Ectodermal cell (in vitro differentiated cells): ENCODE measurements around the gene DLX2.

ENCODE experiments used
- H3K27ac ChIP-seq: 2 replicates; pipeline ENCODE4 v1.7.0; 2013; ENCODE audit warnings: mild to moderate bottlenecking, low read depth, low read length; ENCODE audit not compliant: insufficient read depth, poor library complexity, severe bottlenecking
- H3K27me3 ChIP-seq: 2 replicates; pipeline ENCODE4 v1.7.0; 2013; ENCODE audit warnings: mild to moderate bottlenecking, low read length; ENCODE audit not compliant: insufficient read depth, control insufficient read depth, poor library complexity, severe bottlenecking
- H3K36me3 ChIP-seq: one replicate; pipeline ENCODE4 v1.7.0; 2013; ENCODE audit warnings: low read length; ENCODE audit not compliant: control insufficient read depth, insufficient read depth
- H3K4me1 ChIP-seq: one replicate; pipeline ENCODE4 v1.7.0; 2013; ENCODE audit warnings: low read length; ENCODE audit not compliant: control insufficient read depth, insufficient read depth
- H3K4me3 ChIP-seq: 2 replicates; pipeline ENCODE4 v1.7.0; 2013; ENCODE audit warnings: low read depth, low read length, control low read depth; ENCODE audit not compliant: insufficient read depth
- H3K9me3 ChIP-seq: 2 replicates; pipeline ENCODE4 v1.7.0; 2013; ENCODE audit warnings: mild to moderate bottlenecking, low read length, moderate library complexity; ENCODE audit not compliant: control insufficient read depth
- WGBS, 2 experiments: methylation state at CpG; one replicate each; pipeline ENCODE4 v1.1.7; 2013; ENCODE audit warnings: missing lambda C conversion rate in 2 of 2; 5-methylcytosine and 5-hydroxymethylcytosine counted together

DLX2 gene

DNA sequence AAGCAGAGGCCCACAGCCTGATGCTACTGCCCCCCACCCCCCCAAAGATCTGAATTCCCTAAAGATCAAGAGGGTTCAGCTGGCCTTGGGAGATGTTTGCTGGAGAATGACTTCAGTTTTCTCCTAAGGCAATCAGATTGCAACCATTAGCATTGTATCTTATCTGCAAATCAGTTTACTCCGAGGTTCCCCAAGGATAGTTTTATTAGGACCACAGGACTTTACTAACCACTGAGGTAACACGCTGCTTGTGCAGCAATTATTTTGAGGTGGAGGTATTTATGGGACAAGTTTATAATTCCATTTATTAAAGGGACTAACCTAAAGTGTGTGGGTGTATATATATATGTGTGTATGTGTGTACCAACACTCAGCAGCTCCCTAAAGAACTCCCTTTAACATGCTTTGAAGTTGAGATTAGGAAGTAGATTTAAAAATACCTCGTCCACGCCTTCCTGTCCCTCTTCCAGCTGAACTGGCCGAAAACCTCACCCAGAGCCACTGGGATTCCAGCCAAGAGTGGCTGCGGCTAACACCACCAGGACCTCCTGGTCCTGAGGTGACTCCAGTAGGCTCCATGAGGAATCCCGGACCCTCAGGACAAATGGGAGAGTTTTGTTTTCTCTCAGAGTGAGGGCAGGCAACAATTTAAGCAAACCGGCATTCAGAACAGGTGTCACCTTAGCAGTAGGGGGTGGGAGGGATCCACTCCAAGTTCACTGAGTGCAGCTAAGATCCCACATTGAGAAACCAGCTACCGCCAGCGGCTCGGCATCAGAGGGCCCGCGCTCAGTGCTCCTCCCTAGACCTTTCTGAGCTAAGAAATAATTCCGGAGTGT, 20.4 kb downstream of the DLX2 start:
- peaks cover 30% of the 10 kb centered on the region for H3K4me1 ChIP-seq
- H3K36me3 ChIP-seq: no peaks in the 10 kb centered on the region
- 5 to 10% methylated on average over 13 to 14 of the region's 14 CpGs for WGBS, 2 experiments
- no peak overlapping the region for H3K27ac ChIP-seq
- H3K9me3 ChIP-seq: no peaks in the 10 kb centered on the region
- H3K4me3 ChIP-seq: no peak overlapping the region
- peaks cover 100% of the 10 kb centered on the region for H3K27me3 ChIP-seq

DNA sequence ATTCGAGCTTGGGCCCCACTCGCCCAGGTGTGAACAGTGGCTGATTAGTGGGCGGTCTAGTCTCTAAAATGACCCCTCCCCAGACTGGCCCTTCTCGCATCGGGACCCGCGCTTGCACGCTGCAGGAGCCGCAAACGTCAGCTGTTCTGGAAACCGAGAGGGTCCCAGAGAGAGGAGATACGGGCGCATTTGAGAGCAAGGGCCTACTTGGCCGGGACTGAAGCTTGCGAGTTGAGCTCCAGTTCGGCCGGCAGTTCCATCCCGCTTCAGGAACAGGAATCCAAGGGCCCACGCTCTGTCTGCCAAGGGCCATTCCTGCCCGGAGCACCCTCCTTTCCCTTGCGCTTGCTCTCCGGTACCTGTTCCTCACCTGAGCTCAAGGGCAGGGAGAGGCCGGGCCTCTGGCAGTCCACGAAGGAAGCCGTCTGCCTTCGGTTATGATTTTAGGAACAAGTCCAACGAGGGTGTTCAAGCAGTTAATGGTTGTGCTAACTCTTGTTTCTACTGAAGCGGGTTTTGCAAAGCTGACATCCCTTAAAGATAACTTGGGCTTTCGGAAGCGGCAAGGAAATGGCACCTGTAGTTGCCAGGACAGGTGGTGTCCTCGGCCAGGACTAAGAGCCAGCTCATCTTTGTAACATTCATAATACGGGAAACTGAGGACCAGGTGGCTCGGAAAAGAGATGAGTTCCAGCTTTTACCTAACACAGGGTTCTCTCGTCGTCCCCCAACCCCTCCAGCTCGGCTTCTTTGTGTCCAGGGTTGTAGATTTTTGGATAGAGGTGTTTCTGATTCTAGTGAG, 21.3 kb downstream of the DLX2 start:
- H3K36me3 ChIP-seq: no peaks in the 10 kb centered on the region
- no peak overlapping the region for H3K27ac ChIP-seq
- H3K27me3 ChIP-seq: peaks cover 100% of the 10 kb centered on the region
- no peaks in the 10 kb centered on the region for H3K9me3 ChIP-seq
- H3K4me3 ChIP-seq: no peak overlapping the region
- 5% methylated on average over 36 of the region's 36 CpGs for WGBS, 2 experiments
- peaks cover 22% of the 10 kb centered on the region for H3K4me1 ChIP-seq

DNA sequence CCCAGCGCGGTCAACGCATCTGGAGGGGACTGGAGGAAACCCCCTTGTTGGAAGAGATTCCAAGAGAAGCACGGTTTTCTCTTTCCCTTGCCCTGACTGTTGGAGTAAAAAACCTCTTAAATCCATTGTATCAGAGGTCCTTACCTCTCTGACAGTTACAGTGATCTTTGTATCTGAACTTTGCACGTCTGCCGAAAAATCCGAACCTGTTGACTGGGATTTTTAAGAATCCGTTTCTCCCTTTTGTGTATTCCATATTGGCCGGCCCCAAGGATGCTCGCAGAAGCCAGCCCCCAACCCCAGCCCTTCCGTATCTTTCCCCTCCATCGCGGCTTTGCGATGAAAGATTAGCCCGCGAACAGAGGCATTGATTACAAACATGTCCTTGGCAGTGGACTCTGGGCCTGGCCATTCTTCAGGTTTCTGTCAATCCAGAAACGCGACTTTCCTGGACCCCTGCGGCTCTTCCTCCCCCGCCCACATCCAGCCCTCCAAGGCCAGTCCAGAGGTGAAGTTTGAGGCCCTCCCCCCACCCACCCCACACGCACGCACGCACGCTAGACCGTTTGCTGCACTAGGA, 22.0 kb downstream of the DLX2 start:
- Histone ChIP-seq H3K27ac (no peak overlapping the region), H3K27me3 (peaks cover 100% of the 10 kb centered on the region), H3K4me3 (no peak overlapping the region), H3K9me3 (no peaks in the 10 kb centered on the region), H3K36me3 (no peaks in the 10 kb centered on the region), H3K4me1 (peaks cover 15% of the 10 kb centered on the region)
- 2 to 3% methylated on average over 25 of the region's 25 CpGs for WGBS, 2 experiments

DNA sequence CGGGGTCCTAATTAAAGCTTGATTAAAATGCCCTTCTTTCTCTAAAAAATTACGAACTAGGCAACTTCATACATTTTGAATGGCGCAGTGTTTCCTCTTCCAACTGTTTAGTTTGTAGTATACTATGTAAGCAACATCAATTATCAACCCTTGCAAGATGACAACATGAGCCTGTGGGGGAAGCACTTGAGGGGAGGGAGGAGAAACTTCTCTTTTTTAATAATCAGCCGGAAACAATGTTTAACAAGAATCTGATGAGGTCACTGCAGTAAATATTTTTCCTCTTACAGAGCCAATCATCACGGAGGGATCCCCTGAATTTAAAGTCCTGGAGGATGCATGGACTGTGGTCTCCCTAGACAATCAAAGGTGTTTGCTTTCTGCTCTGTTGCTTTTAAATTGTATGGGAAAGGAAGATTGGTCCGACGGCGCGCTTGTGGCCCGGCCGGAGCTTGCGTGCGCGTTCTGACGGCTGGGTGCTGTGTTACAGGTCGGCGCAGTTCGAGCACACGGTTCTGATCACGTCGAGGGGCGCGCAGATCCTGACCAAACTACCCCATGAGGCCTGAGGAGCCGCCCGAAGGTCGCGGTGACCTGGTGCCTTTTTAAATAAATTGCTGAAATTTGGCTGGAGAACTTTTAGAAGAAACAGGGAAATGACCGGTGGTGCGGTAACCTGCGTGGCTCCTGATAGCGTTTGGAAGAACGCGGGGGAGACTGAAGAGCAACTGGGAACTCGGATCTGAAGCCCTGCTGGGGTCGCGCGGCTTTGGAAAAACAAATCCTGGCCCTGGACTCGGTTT, 22.7 kb downstream of the DLX2 start:
- H3K27ac ChIP-seq: no peak overlapping the region
- 10% methylated on average over 37 of the region's 38 CpGs for WGBS, 2 experiments
- no peaks in the 10 kb centered on the region for H3K36me3 ChIP-seq
- no peak overlapping the region for H3K4me3 ChIP-seq
- peaks cover 12% of the 10 kb centered on the region for H3K4me1 ChIP-seq
- H3K9me3 ChIP-seq: no peaks in the 10 kb centered on the region
- H3K27me3 ChIP-seq: peaks cover 99% of the 10 kb centered on the region

GRCh38 chr2:172079416-172079815, 23.3 kb downstream of the DLX2 start:
- no peaks in the 10 kb centered on the region for H3K36me3 ChIP-seq
- H3K4me1 ChIP-seq: peaks cover 8% of the 10 kb centered on the region
- H3K27me3 ChIP-seq: peaks cover 92% of the 10 kb centered on the region
- no peak overlapping the region for H3K27ac ChIP-seq
- H3K9me3 ChIP-seq: no peaks in the 10 kb centered on the region
- 73 to 78% methylated on average over 4 to 5 of the region's 5 CpGs for WGBS, 2 experiments
- H3K4me3 ChIP-seq: no peak overlapping the region

GRCh38 chr2:172074254-172074653, 28.4 kb downstream of the DLX2 start:
- 100% methylated on average over 1 of the region's 1 CpG for WGBS, 2 experiments
- H3K36me3 ChIP-seq: no peaks in the 10 kb centered on the region
- peaks cover 41% of the 10 kb centered on the region for H3K27me3 ChIP-seq
- H3K4me3 ChIP-seq: no peak overlapping the region
- H3K9me3 ChIP-seq: no peaks in the 10 kb centered on the region
- no peaks in the 10 kb centered on the region for H3K4me1 ChIP-seq
- no peak overlapping the region for H3K27ac ChIP-seq

DNA sequence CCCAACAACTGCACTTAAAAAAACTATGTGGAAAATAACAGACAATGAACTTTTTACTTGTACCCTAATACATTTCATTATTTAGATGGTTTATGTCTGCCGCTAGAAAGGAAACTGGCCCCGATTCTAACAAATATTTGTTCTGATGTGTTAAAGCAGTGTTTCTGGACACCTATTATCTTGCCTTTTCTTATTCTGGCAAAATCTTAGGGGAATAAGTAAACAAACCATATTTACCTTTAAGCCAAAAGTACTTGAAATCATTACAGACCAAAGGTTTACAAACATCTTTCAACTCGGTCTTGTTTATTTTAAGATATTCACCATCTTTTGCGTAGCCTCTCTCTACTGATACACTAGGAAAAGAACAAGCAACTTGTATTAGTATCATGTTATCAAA, 29.2 kb downstream of the DLX2 start:
- Histone ChIP-seq H3K4me3 (no peak overlapping the region), H3K4me1 (no peaks in the 10 kb centered on the region), H3K27ac (no peak overlapping the region), H3K9me3 (no peaks in the 10 kb centered on the region), H3K36me3 (no peaks in the 10 kb centered on the region), H3K27me3 (peaks cover 33% of the 10 kb centered on the region)
- WGBS, 2 experiments: 94 to 97% methylated on average over 4 of the region's 4 CpGs

DNA sequence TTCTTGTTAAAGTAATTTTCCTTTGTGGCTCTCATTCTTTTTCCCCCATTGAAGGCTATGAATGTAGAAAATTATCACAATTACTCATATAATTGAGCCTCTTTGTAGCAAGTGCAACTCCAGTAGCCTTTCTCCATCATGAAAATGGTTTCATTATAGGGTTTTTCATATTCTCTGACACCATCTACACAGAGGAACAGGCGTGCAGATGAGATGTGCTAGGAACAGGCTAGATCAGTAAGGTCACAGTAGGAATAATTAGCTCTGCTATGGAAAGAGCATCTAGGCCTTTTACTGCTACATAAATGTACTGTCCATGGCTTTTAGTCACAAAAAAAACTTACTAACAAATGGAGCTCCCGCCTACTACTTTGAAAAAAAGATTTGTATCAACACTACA, 30.0 kb downstream of the DLX2 start:
- Histone ChIP-seq H3K27ac (no peak overlapping the region), H3K4me1 (no peaks in the 10 kb centered on the region), H3K36me3 (no peaks in the 10 kb centered on the region), H3K9me3 (no peaks in the 10 kb centered on the region), H3K27me3 (peaks cover 25% of the 10 kb centered on the region), H3K4me3 (no peak overlapping the region)
- WGBS, 2 experiments: 92 to 94% methylated on average over 1 to 2 of the region's 2 CpGs

DNA sequence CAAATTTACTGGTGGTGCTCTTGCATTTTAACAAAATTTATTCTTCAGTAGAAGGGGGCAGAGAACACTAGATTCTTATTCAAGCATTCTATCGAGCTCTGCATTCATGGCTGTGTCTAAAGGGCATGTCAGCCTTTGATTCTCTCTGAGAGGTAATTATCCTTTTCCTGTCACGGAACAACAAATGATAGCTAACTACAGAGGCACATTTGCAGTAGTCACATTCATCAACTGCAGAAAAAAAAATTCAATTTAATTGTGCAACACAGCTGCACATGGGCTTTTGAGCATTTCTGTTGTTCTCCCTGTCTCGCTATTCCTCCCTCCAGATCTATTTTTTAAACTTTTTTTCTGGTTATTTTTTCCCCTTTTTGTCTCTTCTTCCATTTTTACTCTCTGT, 30.4 kb downstream of the DLX2 start:
- 79% methylated on average over 3 of the region's 3 CpGs for whole genome bisulfite sequencing, 2 experiments
- Histone ChIP-seq H3K9me3 (no peaks in the 10 kb centered on the region), H3K27ac (no peak overlapping the region)

More for the DNA sequence above, 30.4 kb downstream of the DLX2 start:
- Histone ChIP-seq H3K36me3 (no peaks in the 10 kb centered on the region), H3K4me3 (no peak overlapping the region), H3K4me1 (no peaks in the 10 kb centered on the region), H3K27me3 (peaks cover 21% of the 10 kb centered on the region)
